ENCODE measurements around the gene LMOD1. TPM values are rescaled to one million over a fixed set of nuclear protein-coding genes. Genes with fewer than 3 reads are reported as not detected.
"Not testable (repeated sequence)": the region's sequence is repeated elsewhere in the genome, so short reads cannot be mapped to it uniquely, and the experiment has no call there.

LMOD1 gene
- total RNA-seq, 1 donor from 2014 or later, result not detected

- H3K4me1 Mint-ChIP-seq (ENCODE audit: low read depth), result peaks cover 6% of the 10 kb centered on the region
- intact Hi-C loops (cut with micrococcal nuclease), result no loop called here
- H3K9me3 Mint-ChIP-seq, result no peaks in the 10 kb centered on the region
- H3K27me3 Mint-ChIP-seq (ENCODE audit: insufficient read depth), result peaks cover 39% of the 10 kb centered on the region
- H3K4me3 Mint-ChIP-seq, result no peak overlapping the region
- H3K36me3 Mint-ChIP-seq (ENCODE audit: low read depth), result no peaks in the 10 kb centered on the region
- DNase-seq (ENCODE audit: low spot score), result no peak
- no peak overlapping the region for H3K27ac Mint-ChIP-seq
Measured at GRCh38 chr1:201942129-201942495, 4.2 kb downstream of the LMOD1 start.

- H3K36me3 Mint-ChIP-seq (ENCODE audit: low read depth), result no peaks in the 10 kb centered on the region
- H3K27ac Mint-ChIP-seq, result no peak overlapping the region
- H3K4me3 Mint-ChIP-seq, result no peak overlapping the region
- no peaks in the 10 kb centered on the region for H3K9me3 Mint-ChIP-seq
- peaks cover 34% of the 10 kb centered on the region for H3K27me3 Mint-ChIP-seq (ENCODE audit: insufficient read depth)
- intact Hi-C loops (cut with micrococcal nuclease), result no loop called here
- H3K4me1 Mint-ChIP-seq (ENCODE audit: low read depth), result peaks cover 3% of the 10 kb centered on the region
- no peak for DNase-seq (ENCODE audit: low spot score)
Measured at GRCh38 chr1:201941420-201942128, 4.8 kb downstream of the LMOD1 start.

GRCh38 chr1:201940316-201940715 lies 6.0 kb downstream of the LMOD1 start:
- H3K9me3 Mint-ChIP-seq; H3K36me3 Mint-ChIP-seq (ENCODE audit: low read depth); H3K4me1 Mint-ChIP-seq (ENCODE audit: low read depth); H3K4me3 Mint-ChIP-seq; DNase-seq (ENCODE audit: low spot score); H3K27ac Mint-ChIP-seq; intact Hi-C loops (cut with micrococcal nuclease): not testable (repeated sequence)
- peaks cover 21% of the 10 kb centered on the region for H3K27me3 Mint-ChIP-seq (ENCODE audit: insufficient read depth)

- H3K27ac Mint-ChIP-seq, result no peak overlapping the region
- H3K4me3 Mint-ChIP-seq, result no peak overlapping the region
- intact Hi-C loops (cut with micrococcal nuclease), result no loop called here
- H3K9me3 Mint-ChIP-seq, result no peaks in the 10 kb centered on the region
- DNase-seq (ENCODE audit: low spot score), result no peak
- H3K36me3 Mint-ChIP-seq (ENCODE audit: low read depth), result no peaks in the 10 kb centered on the region
- no peaks in the 10 kb centered on the region for H3K4me1 Mint-ChIP-seq (ENCODE audit: low read depth)
- peaks cover 18% of the 10 kb centered on the region for H3K27me3 Mint-ChIP-seq (ENCODE audit: insufficient read depth)
Measured at GRCh38 chr1:201939574-201939973, 6.8 kb downstream of the LMOD1 start.

GRCh38 chr1:201939148-201939547 lies 7.2 kb downstream of the LMOD1 start:
- intact Hi-C loops (cut with micrococcal nuclease), result no loop called here
- H3K4me1 Mint-ChIP-seq (ENCODE audit: low read depth), result no peaks in the 10 kb centered on the region

GRCh38 chr1:201938440-201939035 lies 7.8 kb downstream of the LMOD1 start:
- no peak for DNase-seq (ENCODE audit: low spot score)

More at GRCh38 chr1:201939148-201939547, 7.2 kb downstream of the LMOD1 start:
- H3K36me3 Mint-ChIP-seq (ENCODE audit: low read depth), result no peaks in the 10 kb centered on the region
- H3K27ac Mint-ChIP-seq, result no peak overlapping the region
- H3K4me3 Mint-ChIP-seq, result no peak overlapping the region
- H3K27me3 Mint-ChIP-seq (ENCODE audit: insufficient read depth), result peaks cover 19% of the 10 kb centered on the region
- DNase-seq (ENCODE audit: low spot score), result no peak
- no peaks in the 10 kb centered on the region for H3K9me3 Mint-ChIP-seq

GRCh38 chr1:201937624-201938213 lies 8.6 kb downstream of the LMOD1 start:
- no peak for DNase-seq (ENCODE audit: low spot score)
- intact Hi-C loops (cut with micrococcal nuclease), result no loop called here
- H3K27ac Mint-ChIP-seq, result no peak overlapping the region
- peaks cover 12% of the 10 kb centered on the region for H3K27me3 Mint-ChIP-seq (ENCODE audit: insufficient read depth)
- no peak overlapping the region for H3K4me3 Mint-ChIP-seq
- no peaks in the 10 kb centered on the region for H3K4me1 Mint-ChIP-seq (ENCODE audit: low read depth)
- no peaks in the 10 kb centered on the region for H3K9me3 Mint-ChIP-seq
- H3K36me3 Mint-ChIP-seq (ENCODE audit: low read depth), result no peaks in the 10 kb centered on the region

More at GRCh38 chr1:201938440-201939035, 7.8 kb downstream of the LMOD1 start:
- no peaks in the 10 kb centered on the region for H3K9me3 Mint-ChIP-seq
- H3K4me1 Mint-ChIP-seq (ENCODE audit: low read depth), result no peaks in the 10 kb centered on the region
- H3K36me3 Mint-ChIP-seq (ENCODE audit: low read depth), result no peaks in the 10 kb centered on the region
- intact Hi-C loops (cut with micrococcal nuclease), result no loop called here
- H3K27me3 Mint-ChIP-seq (ENCODE audit: insufficient read depth), result peaks cover 16% of the 10 kb centered on the region
- no peak overlapping the region for H3K4me3 Mint-ChIP-seq
- no peak overlapping the region for H3K27ac Mint-ChIP-seq

- no peak overlapping the region for H3K4me3 Mint-ChIP-seq
- no peak for DNase-seq (ENCODE audit: low spot score)
- H3K4me1 Mint-ChIP-seq (ENCODE audit: low read depth), result no peaks in the 10 kb centered on the region
- H3K36me3 Mint-ChIP-seq (ENCODE audit: low read depth), result no peaks in the 10 kb centered on the region
- intact Hi-C loops (cut with micrococcal nuclease), result no loop called here
- H3K27me3 Mint-ChIP-seq (ENCODE audit: insufficient read depth), result peaks cover 12% of the 10 kb centered on the region
- H3K9me3 Mint-ChIP-seq, result no peaks in the 10 kb centered on the region
- H3K27ac Mint-ChIP-seq, result no peak overlapping the region
Measured at GRCh38 chr1:201933840-201934430, 12.4 kb downstream of the LMOD1 start.

GRCh38 chr1:201930803-201931202 lies 15.5 kb downstream of the LMOD1 start:
- intact Hi-C loops (cut with micrococcal nuclease), result no loop called here
- Mint-ChIP-seq H3K36me3 (ENCODE audit: low read depth) (no peaks in the 10 kb centered on the region), H3K27ac (no peak overlapping the region), H3K27me3 (ENCODE audit: insufficient read depth) (peaks cover 16% of the 10 kb centered on the region), H3K4me3 (no peak overlapping the region), H3K4me1 (ENCODE audit: low read depth) (no peaks in the 10 kb centered on the region), H3K9me3 (no peaks in the 10 kb centered on the region)
- DNase-seq (ENCODE audit: low spot score), result no peak

GRCh38 chr1:201930137-201930536 lies 16.2 kb downstream of the LMOD1 start:
- DNase-seq (ENCODE audit: low spot score), result no peak
- Mint-ChIP-seq H3K36me3 (ENCODE audit: low read depth) (no peaks in the 10 kb centered on the region), H3K4me1 (ENCODE audit: low read depth) (no peaks in the 10 kb centered on the region), H3K9me3 (no peaks in the 10 kb centered on the region), H3K4me3 (no peak overlapping the region), H3K27me3 (ENCODE audit: insufficient read depth) (peaks cover 16% of the 10 kb centered on the region), H3K27ac (no peak overlapping the region)
- intact Hi-C loops (cut with micrococcal nuclease), result no loop called here

- Mint-ChIP-seq H3K9me3 (no peaks in the 10 kb centered on the region), H3K4me3 (no peak overlapping the region)
Measured at GRCh38 chr1:201928266-201928665, 18.1 kb downstream of the LMOD1 start.

GRCh38 chr1:201925981-201926645 lies 20.2 kb downstream of the LMOD1 start:
- intact Hi-C loops (cut with micrococcal nuclease), result no loop called here
- no peaks in the 10 kb centered on the region for H3K36me3 Mint-ChIP-seq (ENCODE audit: low read depth)
- H3K4me1 Mint-ChIP-seq (ENCODE audit: low read depth), result no peaks in the 10 kb centered on the region
- peaks cover 6% of the 10 kb centered on the region for H3K27me3 Mint-ChIP-seq (ENCODE audit: insufficient read depth)
- DNase-seq (ENCODE audit: low spot score), result no peak
- H3K4me3 Mint-ChIP-seq, result no peak overlapping the region
- no peaks in the 10 kb centered on the region for H3K9me3 Mint-ChIP-seq
- no peak overlapping the region for H3K27ac Mint-ChIP-seq

More at GRCh38 chr1:201928266-201928665, 18.1 kb downstream of the LMOD1 start:
- intact Hi-C loops (cut with micrococcal nuclease), result no loop called here
- DNase-seq (ENCODE audit: low spot score), result no peak
- no peaks in the 10 kb centered on the region for H3K4me1 Mint-ChIP-seq (ENCODE audit: low read depth)
- H3K27me3 Mint-ChIP-seq (ENCODE audit: insufficient read depth), result peaks cover 6% of the 10 kb centered on the region
- no peaks in the 10 kb centered on the region for H3K36me3 Mint-ChIP-seq (ENCODE audit: low read depth)
- H3K27ac Mint-ChIP-seq, result no peak overlapping the region

- no peak for DNase-seq (ENCODE audit: low spot score)
- H3K4me3 Mint-ChIP-seq, result no peak overlapping the region
- intact Hi-C loops (cut with micrococcal nuclease), result no loop called here
- H3K27ac Mint-ChIP-seq, result no peak overlapping the region
- no peaks in the 10 kb centered on the region for H3K36me3 Mint-ChIP-seq (ENCODE audit: low read depth)
- H3K27me3 Mint-ChIP-seq (ENCODE audit: insufficient read depth), result peaks cover 6% of the 10 kb centered on the region
- H3K4me1 Mint-ChIP-seq (ENCODE audit: low read depth), result no peaks in the 10 kb centered on the region
- no peaks in the 10 kb centered on the region for H3K9me3 Mint-ChIP-seq
Measured at GRCh38 chr1:201925301-201925567, 21.1 kb downstream of the LMOD1 start.
